SW480 (cell line): ENCODE measurements around the gene DUSP3.

ENCODE experiments used
- DNase-seq: peaks from one replicate; pipeline ENCODE4 v3.0.0-alpha.2; 2016; ENCODE audit warnings: low spot score

The DUSP3 gene

GRCh38 chr17:43732958-43733357, 45.8 kb downstream of the DUSP3 start:
- peak; percentile 44 for DNase-seq

GRCh38 chr17:43728081-43728480, 50.7 kb downstream of the DUSP3 start:
- DNase-seq = no peak

- peak; percentile 83 for DNase-seq
Observed at GRCh38 chr17:43723697-43724359, 54.9 kb downstream of the DUSP3 start.

DNA sequence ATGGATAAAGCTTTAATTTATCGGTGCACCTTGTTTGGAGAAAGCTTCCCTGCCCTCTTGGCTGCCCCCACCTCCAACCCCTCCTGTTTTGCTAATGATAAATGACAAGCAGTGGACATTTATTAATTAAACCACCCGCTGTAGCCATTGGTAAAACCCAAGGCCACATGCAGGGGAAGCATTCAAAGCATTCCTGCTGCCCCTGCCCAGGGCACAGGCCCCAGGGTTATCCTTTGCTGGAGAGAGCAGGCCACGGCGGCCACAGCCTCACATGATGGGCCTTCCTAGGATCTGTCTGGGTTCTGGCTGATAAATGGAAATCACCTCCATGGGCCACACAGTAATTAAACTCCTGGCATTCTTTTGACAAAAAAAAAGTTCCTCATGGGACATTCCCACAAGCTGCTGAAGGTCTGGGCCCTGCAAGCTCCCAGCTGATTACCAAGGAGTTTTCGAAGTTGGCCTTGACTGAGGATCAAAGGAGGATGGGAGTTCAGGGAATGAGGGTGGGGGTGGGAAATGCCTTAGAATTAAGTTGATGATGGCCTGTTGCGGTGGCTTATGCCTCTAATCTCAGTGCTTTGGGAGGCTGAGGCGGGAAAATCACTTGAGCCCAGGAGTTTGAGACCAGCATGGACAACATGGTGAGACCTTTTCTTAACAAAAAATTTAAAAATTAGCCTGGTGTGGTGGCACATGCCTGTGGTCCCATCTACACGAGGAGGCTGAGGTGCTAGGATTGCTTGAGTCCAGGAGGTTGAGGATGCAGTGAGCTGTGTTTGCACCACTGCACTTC, 55.7 kb downstream of the DUSP3 start:
- DNase-seq = no peak

DNA sequence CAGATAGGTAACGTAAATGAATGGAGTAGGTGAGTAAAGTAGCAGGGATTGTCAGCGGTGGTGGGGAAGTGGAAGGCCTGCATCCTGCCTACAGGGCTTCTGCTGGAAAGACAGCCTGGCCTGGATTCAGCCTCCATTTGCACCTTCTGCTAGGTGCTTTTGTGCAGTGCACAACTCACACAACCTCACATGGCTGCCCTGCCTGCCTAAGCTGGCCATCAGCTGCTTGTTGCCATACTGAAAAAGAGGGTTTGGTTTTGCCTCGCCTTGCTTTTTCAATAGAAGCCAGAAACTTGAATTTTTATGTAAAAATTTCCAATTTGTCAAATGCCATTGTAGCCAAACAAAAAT, 56.5 kb downstream of the DUSP3 start:
- DNase-seq = no peak

GRCh38 chr17:43721537-43722268, 57.1 kb downstream of the DUSP3 start:
- DNase-seq = no peak

DNA sequence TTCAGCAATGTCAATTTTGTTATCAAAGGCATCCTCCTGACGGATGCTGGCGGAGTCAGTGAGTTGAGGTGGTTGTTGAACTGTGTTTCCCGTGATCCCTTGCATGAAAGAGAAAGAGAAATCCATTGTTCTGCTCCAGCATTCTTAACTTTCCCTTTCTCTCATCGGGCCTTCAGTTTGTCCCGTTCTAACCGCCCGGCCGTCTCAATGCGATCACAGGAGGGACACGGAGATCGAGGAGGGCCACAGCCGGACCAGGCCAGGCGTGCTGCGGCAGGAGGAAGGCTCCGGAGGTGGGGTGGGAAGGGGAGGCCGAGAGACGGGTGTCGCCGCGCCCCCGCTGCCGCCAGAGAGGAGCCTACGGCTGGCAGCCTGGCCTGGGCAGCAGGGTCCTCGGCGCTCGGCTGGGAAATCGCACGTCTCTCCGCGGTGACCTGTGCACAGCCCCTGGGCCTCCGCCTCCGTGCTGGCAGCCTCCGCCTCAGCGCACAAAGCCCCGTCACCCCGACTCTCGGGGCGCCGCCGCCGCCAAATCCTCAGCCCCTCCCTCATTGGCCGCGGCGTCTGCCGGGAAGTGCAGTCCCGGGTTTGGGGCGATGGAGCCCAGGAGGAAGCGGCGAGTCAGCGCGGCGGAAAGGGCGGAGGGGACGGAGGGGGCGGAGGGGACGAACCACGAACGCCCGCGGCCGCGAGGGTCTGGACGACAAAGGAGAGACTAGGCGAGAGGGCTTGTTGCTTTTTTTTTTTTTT, 58.3 kb downstream of the DUSP3 start:
- DNase-seq = peak; percentile 57

DNA sequence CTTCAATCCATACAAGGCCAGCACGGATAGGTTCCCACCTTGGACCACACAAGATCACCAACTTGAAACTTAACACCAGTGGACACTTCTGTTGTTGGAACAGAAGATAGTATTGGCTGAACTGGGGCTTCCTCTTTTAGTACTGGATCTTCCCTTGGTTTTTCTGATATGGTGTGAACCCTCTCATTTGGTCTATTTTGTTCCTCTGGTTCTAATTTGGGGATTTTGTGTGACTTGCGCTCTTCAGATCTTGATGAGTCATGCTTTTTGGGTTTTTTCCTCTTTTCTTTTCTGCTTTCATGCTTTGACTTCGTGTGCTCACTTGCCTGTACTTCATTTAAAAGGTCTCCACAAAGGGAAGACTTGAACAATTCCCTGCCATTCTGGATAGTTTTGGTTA, 59.2 kb downstream of the DUSP3 start:
- DNase-seq = no peak

DNA sequence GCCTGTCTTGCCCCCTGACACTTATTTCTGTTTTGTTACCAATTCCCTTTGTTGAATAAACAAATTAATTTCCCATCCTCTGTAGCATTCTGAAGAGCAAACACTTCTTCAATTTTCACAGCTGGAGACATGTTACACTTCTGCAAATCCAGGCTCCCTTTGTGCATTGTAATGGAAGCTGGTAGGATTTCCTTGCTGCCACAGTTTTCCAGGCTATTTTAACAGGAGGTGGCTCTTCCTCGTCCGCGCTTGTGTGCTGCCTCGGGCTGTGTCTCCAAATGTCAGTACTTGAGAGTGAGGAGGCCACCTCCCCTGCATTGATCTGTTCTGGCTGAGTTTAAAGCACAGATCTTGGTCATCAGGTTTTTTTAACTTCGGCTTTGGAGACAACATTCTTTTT, 60.2 kb downstream of the DUSP3 start:
- DNase-seq = no peak

GRCh38 chr17:43717913-43718312, 60.9 kb downstream of the DUSP3 start:
- no peak for DNase-seq
